ENCODE data around the gene WAPL. TPM values are rescaled to one million over a fixed set of nuclear protein-coding genes. Genes with fewer than 3 reads are reported as not detected.

WAPL gene
- polyA plus RNA-seq, 2 of the 4 experiments (the other 2 are of a cell fraction), result 15.4 to 25.6 TPM

DNA sequence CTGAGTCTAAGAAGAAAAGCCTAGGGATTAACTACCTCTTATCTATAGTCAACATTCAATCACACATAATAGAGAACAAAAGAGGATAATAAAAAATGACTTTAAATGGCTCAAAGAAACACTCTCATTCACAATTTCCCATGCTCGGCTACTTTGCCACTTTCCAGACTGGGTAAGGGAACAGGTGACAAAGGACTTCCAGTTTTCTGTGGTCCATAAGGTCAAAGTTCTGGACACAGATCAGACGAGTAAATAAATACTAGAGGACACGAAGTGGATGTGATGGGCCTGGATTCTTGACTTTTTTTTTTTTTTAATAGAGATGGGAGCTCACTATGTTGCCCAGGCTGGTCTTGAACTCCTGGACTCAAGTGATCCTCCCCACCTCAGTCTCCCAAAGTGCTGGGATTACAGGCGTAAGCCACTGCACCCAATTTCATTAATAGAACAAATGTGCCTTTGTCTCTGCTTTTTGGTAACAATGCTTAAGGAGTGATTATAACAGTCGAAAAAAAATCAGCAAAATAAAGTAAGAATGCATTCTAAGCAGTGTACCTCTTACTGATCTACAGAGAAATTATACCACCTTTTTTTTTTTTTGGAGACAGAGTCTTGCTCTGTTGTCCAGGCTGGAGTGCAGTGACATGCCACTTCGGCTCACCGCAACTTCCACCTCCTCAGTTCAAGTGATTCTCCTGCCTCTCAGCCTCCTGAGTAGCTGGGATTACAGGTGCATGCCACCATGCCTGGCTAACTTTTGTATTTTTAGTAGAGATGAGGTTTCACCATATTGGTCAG is 70.6 kb downstream of the WAPL start:
- TF ChIP-seq ZSCAN20 (CRISPR knock-in tag; IDR thresholded peaks at IDR 0.05), result no peak
- no peak for TF ChIP-seq MAZ (IDR thresholded peaks at IDR 0.05; ENCODE audit: borderline replicate concordance, low read depth, low read length)
- TF ChIP-seq JUN (IDR thresholded peaks at IDR 0.05), result no peak
- no peak for TF ChIP-seq NFE2L2 (conservative IDR thresholded peaks at IDR 0.05; ENCODE audit: low read length)
- TF ChIP-seq, protein P1, sequence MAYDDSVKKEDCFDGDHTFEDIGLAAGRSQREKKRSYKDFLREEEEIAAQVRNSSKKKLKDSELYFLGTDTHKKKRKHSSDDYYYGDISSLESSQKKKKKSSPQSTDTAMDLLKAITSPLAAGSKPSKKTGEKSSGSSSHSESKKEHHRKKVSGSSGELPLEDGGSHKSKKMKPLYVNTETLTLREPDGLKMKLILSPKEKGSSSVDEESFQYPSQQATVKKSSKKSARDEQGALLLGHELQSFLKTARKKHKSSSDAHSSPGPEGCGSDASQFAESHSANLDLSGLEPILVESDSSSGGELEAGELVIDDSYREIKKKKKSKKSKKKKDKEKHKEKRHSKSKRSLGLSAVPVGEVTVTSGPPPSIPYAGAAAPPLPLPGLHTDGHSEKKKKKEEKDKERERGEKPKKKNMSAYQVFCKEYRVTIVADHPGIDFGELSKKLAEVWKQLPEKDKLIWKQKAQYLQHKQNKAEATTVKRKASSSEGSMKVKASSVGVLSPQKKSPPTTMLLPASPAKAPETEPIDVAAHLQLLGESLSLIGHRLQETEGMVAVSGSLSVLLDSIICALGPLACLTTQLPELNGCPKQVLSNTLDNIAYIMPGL (CRISPR knock-in tag; IDR thresholded peaks at IDR 0.05; ENCODE audit: borderline replicate concordance), result no peak
- no peak for TF ChIP-seq FOSL2 (IDR thresholded peaks at IDR 0.05)
- TF ChIP-seq FOSL2 (CRISPR knock-in tag; IDR thresholded peaks at IDR 0.05), result no peak
- TF ChIP-seq EHF (CRISPR knock-in tag; IDR thresholded peaks at IDR 0.05), result no peak
- no peak for TF ChIP-seq CBX8 (IDR thresholded peaks at IDR 0.05)
- TF ChIP-seq FOXS1 (CRISPR knock-in tag; IDR thresholded peaks at IDR 0.05), result no peak
- no peak for TF ChIP-seq ZC3H11A (IDR thresholded peaks at IDR 0.05)
- TF ChIP-seq RCOR1 (IDR thresholded peaks at IDR 0.05; ENCODE audit: low read depth, low read length), result no peak
- TF ChIP-seq CEBPB (IDR thresholded peaks at IDR 0.05), result no peak
- no peak for TF ChIP-seq ZFP36 (IDR thresholded peaks at IDR 0.05; ENCODE audit: borderline replicate concordance, partially characterized antibody)
- no peak for TF ChIP-seq SREBF2 (IDR thresholded peaks at IDR 0.05)
- TF ChIP-seq, protein P2, sequence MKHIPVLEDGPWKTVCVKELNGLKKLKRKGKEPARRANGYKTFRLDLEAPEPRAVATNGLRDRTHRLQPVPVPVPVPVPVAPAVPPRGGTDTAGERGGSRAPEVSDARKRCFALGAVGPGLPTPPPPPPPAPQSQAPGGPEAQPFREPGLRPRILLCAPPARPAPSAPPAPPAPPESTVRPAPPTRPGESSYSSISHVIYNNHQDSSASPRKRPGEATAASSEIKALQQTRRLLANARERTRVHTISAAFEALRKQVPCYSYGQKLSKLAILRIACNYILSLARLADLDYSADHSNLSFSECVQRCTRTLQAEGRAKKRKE (CRISPR knock-in tag; IDR thresholded peaks at IDR 0.05; ENCODE audit: low read depth), result no peak
- TF ChIP-seq, protein P3, sequence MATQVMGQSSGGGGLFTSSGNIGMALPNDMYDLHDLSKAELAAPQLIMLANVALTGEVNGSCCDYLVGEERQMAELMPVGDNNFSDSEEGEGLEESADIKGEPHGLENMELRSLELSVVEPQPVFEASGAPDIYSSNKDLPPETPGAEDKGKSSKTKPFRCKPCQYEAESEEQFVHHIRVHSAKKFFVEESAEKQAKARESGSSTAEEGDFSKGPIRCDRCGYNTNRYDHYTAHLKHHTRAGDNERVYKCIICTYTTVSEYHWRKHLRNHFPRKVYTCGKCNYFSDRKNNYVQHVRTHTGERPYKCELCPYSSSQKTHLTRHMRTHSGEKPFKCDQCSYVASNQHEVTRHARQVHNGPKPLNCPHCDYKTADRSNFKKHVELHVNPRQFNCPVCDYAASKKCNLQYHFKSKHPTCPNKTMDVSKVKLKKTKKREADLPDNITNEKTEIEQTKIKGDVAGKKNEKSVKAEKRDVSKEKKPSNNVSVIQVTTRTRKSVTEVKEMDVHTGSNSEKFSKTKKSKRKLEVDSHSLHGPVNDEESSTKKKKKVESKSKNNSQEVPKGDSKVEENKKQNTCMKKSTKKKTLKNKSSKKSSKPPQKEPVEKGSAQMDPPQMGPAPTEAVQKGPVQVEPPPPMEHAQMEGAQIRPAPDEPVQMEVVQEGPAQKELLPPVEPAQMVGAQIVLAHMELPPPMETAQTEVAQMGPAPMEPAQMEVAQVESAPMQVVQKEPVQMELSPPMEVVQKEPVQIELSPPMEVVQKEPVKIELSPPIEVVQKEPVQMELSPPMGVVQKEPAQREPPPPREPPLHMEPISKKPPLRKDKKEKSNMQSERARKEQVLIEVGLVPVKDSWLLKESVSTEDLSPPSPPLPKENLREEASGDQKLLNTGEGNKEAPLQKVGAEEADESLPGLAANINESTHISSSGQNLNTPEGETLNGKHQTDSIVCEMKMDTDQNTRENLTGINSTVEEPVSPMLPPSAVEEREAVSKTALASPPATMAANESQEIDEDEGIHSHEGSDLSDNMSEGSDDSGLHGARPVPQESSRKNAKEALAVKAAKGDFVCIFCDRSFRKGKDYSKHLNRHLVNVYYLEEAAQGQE (IDR thresholded peaks at IDR 0.05), result no peak
- no peak for TF ChIP-seq ZNF302 (CRISPR knock-in tag; IDR thresholded peaks at IDR 0.05)
- TF ChIP-seq, protein P4, sequence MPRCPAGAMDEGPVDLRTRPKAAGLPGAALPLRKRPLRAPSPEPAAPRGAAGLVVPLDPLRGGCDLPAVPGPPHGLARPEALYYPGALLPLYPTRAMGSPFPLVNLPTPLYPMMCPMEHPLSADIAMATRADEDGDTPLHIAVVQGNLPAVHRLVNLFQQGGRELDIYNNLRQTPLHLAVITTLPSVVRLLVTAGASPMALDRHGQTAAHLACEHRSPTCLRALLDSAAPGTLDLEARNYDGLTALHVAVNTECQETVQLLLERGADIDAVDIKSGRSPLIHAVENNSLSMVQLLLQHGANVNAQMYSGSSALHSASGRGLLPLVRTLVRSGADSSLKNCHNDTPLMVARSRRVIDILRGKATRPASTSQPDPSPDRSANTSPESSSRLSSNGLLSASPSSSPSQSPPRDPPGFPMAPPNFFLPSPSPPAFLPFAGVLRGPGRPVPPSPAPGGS (IDR thresholded peaks at IDR 0.05), result no peak
- TF ChIP-seq HOXB5 (CRISPR knock-in tag; IDR thresholded peaks at IDR 0.05), result no peak
- TF ChIP-seq BHLHE40 (IDR thresholded peaks at IDR 0.05; ENCODE audit: low read depth, low read length), result no peak
- DNase-seq (ENCODE audit: low read depth in 1 of 2, low spot score in 1 of 2), result no peak
- POLR2A ChIA-PET, result no interaction called here
- peaks cover 15% of the 10 kb centered on the region for H3K4me1 ChIP-seq
- H3K27ac ChIP-seq, result no peak overlapping the region
- ATAC-seq, result no peak
- H3K4me3 ChIP-seq, result no peak overlapping the region
- 84% methylated on average over 7 of the region's 7 CpGs for WGBS (ENCODE audit: missing lambda C conversion rate)
- CTCF ChIA-PET, result interaction anchor here (1.4 to 2.0 kb wide), 2 partner anchors 50 to 51 kb away, joined by 3 to 5 read pairs; no protein-coding TSS in a partner anchor
- H3K9me3 ChIP-seq, result no peaks in the 10 kb centered on the region
- FAIRE-seq, result no peak
- H3K4me2 ChIP-seq, result no peak overlapping the region

Data from A549 (cell line).